ENCODE data around the gene CPT1A. TPM values are rescaled to one million over a fixed set of nuclear protein-coding genes. Genes with fewer than 3 reads are reported as not detected.

CPT1A gene
- total RNA-seq, 1 donor from 2014 or later = 29.2 TPM

DNA sequence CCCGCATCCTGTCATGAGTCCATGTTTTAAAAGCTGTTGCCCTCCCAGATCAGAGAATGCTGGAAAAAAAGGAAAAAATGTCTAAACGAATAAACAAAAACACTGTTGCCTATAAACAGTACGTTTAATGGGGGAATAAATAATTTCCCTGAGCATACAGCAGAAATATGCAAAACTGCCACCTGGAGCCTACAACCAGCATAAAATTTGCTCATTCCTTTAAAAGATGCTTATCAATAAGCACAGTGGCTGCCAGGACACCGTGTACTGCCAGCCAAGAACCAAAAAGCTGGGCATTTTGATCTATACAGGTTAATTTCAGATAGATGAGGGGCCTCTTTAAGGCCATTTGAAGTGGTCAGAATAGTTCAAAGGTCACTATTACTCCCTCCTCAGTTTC lies 5.7 kb upstream of the CPT1A start:
- Histone ChIP-seq H3K27me3 (ENCODE audit: control insufficient read depth, insufficient read depth, low read length) (no peaks in the 10 kb centered on the region), H3K4me3 (ENCODE audit: low read depth, low read length) (no peak overlapping the region), H3K36me3 (ENCODE audit: control insufficient read depth, insufficient read depth, low read length) (no peaks in the 10 kb centered on the region)
- DNase-seq (ENCODE audit: low read depth) = no peak
- FAIRE-seq = no peak
- TF ChIP-seq, protein P1, sequence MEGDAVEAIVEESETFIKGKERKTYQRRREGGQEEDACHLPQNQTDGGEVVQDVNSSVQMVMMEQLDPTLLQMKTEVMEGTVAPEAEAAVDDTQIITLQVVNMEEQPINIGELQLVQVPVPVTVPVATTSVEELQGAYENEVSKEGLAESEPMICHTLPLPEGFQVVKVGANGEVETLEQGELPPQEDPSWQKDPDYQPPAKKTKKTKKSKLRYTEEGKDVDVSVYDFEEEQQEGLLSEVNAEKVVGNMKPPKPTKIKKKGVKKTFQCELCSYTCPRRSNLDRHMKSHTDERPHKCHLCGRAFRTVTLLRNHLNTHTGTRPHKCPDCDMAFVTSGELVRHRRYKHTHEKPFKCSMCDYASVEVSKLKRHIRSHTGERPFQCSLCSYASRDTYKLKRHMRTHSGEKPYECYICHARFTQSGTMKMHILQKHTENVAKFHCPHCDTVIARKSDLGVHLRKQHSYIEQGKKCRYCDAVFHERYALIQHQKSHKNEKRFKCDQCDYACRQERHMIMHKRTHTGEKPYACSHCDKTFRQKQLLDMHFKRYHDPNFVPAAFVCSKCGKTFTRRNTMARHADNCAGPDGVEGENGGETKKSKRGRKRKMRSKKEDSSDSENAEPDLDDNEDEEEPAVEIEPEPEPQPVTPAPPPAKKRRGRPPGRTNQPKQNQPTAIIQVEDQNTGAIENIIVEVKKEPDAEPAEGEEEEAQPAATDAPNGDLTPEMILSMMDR (IDR thresholded peaks at IDR 0.05; ENCODE audit: insufficient read depth, low read length, severe bottlenecking) = no peak

- no peak for FAIRE-seq
- Histone ChIP-seq H3K27me3 (ENCODE audit: control insufficient read depth, insufficient read depth, low read length) (no peaks in the 10 kb centered on the region), H3K4me3 (ENCODE audit: low read depth, low read length) (no peak overlapping the region), H3K36me3 (ENCODE audit: control insufficient read depth, insufficient read depth, low read length) (no peaks in the 10 kb centered on the region)
- TF ChIP-seq, protein P1 (IDR thresholded peaks at IDR 0.05; ENCODE audit: insufficient read depth, low read length, severe bottlenecking) = no peak
- DNase-seq (ENCODE audit: low read depth) = no peak
Measured at GRCh38 chr11:68845351-68846002, 3.8 kb upstream of the CPT1A start.

DNA sequence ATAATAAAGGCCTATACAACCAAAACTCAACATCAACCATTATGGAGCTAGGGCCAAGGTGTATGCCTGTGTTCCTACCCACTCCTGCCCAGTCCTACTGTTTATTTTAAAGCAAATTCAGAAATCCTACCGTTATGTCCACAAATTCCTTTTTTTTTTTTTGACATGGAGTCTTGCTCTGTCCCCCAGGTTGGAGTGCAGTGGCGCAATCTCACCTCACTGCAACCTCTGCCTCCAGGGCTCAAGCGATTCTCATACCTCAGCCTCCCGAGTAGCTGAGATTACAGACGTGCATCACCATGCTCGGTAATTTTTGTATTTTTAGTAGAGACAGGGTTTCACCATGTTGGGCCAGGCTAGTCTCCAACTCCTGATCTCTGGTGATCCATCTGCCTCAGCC lies 3.1 kb upstream of the CPT1A start:
- TF ChIP-seq, protein P1 (IDR thresholded peaks at IDR 0.05; ENCODE audit: insufficient read depth, low read length, severe bottlenecking) = no peak
- Histone ChIP-seq H3K36me3 (ENCODE audit: control insufficient read depth, insufficient read depth, low read length) (no peaks in the 10 kb centered on the region), H3K27me3 (ENCODE audit: control insufficient read depth, insufficient read depth, low read length) (no peaks in the 10 kb centered on the region), H3K4me3 (ENCODE audit: low read depth, low read length) (no peak overlapping the region)
- DNase-seq (ENCODE audit: low read depth) = no peak
- no peak for FAIRE-seq

DNA sequence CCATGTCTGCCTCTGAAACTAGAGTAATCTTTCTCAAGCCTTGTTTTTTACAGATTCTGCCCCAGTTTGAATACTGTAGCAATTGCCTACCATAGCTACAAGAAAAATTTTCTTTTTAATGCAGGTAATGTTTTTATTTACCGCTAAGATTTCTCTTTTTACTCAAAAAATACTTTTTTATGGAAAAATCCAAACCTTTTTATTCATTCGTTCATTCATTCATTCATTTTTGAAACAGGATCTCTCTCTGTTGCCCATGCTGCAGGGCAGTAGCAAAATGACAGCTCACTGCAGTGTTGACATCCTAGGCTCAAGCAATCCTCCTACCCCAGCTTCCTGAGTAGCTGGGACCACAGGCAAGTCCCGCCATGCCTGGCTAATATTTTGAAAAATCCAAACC lies 2.7 kb upstream of the CPT1A start:
- no peaks in the 10 kb centered on the region for H3K27me3 ChIP-seq (ENCODE audit: control insufficient read depth, insufficient read depth, low read length)
- FAIRE-seq = no peak
- DNase-seq (ENCODE audit: low read depth) = no peak
- TF ChIP-seq, protein P1 (IDR thresholded peaks at IDR 0.05; ENCODE audit: insufficient read depth, low read length, severe bottlenecking) = no peak
- no peaks in the 10 kb centered on the region for H3K36me3 ChIP-seq (ENCODE audit: control insufficient read depth, insufficient read depth, low read length)
- no peak overlapping the region for H3K4me3 ChIP-seq (ENCODE audit: low read depth, low read length)

- Histone ChIP-seq H3K4me3 (ENCODE audit: low read depth, low read length) (peak overlapping the region; percentile 46), H3K27me3 (ENCODE audit: control insufficient read depth, insufficient read depth, low read length) (no peaks in the 10 kb centered on the region), H3K36me3 (ENCODE audit: control insufficient read depth, insufficient read depth, low read length) (no peaks in the 10 kb centered on the region)
- DNase-seq (ENCODE audit: low read depth) (no peak), FAIRE-seq (no peak)
- TF ChIP-seq, protein P1 (IDR thresholded peaks at IDR 0.05; ENCODE audit: insufficient read depth, low read length, severe bottlenecking) = peak; percentile 80
Measured at GRCh38 chr11:68843703-68844312, 2.1 kb upstream of the CPT1A start.

All from bronchial epithelial cell (primary cell).